ENCODE data around the gene KRT31. TPM values are rescaled to one million over a fixed set of nuclear protein-coding genes. Genes with fewer than 3 reads are reported as not detected.

Gene KRT31
- polyA plus RNA-seq, 1 donor from 2014 or later = not detected

GRCh38 chr17:41360296-41360995 lies 37.0 kb downstream of the KRT31 start:
- Histone ChIP-seq H3F3A (ENCODE audit: insufficient read depth, low read length, poor library complexity, severe bottlenecking) (no peaks in the 10 kb centered on the region), H2AFZ (ENCODE audit: low read depth, low read length) (no peak overlapping the region), H3K27me3 (ENCODE audit: insufficient read depth, low read depth, low read length) (no peaks in the 10 kb centered on the region), H3K4me3 (ENCODE audit: low read length) (no peak overlapping the region), H3K9me3 (ENCODE audit: low read length) (no peaks in the 10 kb centered on the region), H3K4me2 (ENCODE audit: low read length) (no peak overlapping the region), H3K36me3 (ENCODE audit: insufficient read depth, low read length) (no peaks in the 10 kb centered on the region), H3K9me2 (ENCODE audit: insufficient read depth, low read length) (no peaks in the 10 kb centered on the region), H3K9ac (ENCODE audit: low read length) (no peak overlapping the region), H3K27ac (ENCODE audit: low read length) (no peak overlapping the region), H4K20me1 (ENCODE audit: insufficient read depth) (no peaks in the 10 kb centered on the region), H3K79me2 (replicated peaks; ENCODE audit: insufficient read depth, low read length) (no peaks in the 10 kb centered on the region)
- TF ChIP-seq POLR2AphosphoS5 (IDR thresholded peaks at IDR 0.05) (no peak), TAF1 (IDR thresholded peaks at IDR 0.05; ENCODE audit: low read depth) (no peak), RAD21 (conservative IDR thresholded peaks at IDR 0.05) (no peak), EZH2 (IDR thresholded peaks at IDR 0.05; ENCODE audit: borderline replicate concordance, insufficient read depth, low read length, poor library complexity, severe bottlenecking) (no peak)

- H3K79me2 ChIP-seq (replicated peaks; ENCODE audit: insufficient read depth, low read length) = no peaks in the 10 kb centered on the region
- no peak overlapping the region for H3K27ac ChIP-seq (ENCODE audit: low read length)
- H3K4me3 ChIP-seq (ENCODE audit: low read length) = no peak overlapping the region
- no peaks in the 10 kb centered on the region for H4K20me1 ChIP-seq (ENCODE audit: insufficient read depth)
- no peak overlapping the region for H2AFZ ChIP-seq (ENCODE audit: low read depth, low read length)
- no peaks in the 10 kb centered on the region for H3F3A ChIP-seq (ENCODE audit: insufficient read depth, low read length, poor library complexity, severe bottlenecking)
- H3K9me2 ChIP-seq (ENCODE audit: insufficient read depth, low read length) = no peaks in the 10 kb centered on the region
- H3K9me3 ChIP-seq (ENCODE audit: low read length) = no peaks in the 10 kb centered on the region
- H3K36me3 ChIP-seq (ENCODE audit: insufficient read depth, low read length) = no peaks in the 10 kb centered on the region
- no peak overlapping the region for H3K9ac ChIP-seq (ENCODE audit: low read length)
- no peaks in the 10 kb centered on the region for H3K27me3 ChIP-seq (ENCODE audit: insufficient read depth, low read depth, low read length)
- no peak overlapping the region for H3K4me2 ChIP-seq (ENCODE audit: low read length)
- TF ChIP-seq, protein P1, sequence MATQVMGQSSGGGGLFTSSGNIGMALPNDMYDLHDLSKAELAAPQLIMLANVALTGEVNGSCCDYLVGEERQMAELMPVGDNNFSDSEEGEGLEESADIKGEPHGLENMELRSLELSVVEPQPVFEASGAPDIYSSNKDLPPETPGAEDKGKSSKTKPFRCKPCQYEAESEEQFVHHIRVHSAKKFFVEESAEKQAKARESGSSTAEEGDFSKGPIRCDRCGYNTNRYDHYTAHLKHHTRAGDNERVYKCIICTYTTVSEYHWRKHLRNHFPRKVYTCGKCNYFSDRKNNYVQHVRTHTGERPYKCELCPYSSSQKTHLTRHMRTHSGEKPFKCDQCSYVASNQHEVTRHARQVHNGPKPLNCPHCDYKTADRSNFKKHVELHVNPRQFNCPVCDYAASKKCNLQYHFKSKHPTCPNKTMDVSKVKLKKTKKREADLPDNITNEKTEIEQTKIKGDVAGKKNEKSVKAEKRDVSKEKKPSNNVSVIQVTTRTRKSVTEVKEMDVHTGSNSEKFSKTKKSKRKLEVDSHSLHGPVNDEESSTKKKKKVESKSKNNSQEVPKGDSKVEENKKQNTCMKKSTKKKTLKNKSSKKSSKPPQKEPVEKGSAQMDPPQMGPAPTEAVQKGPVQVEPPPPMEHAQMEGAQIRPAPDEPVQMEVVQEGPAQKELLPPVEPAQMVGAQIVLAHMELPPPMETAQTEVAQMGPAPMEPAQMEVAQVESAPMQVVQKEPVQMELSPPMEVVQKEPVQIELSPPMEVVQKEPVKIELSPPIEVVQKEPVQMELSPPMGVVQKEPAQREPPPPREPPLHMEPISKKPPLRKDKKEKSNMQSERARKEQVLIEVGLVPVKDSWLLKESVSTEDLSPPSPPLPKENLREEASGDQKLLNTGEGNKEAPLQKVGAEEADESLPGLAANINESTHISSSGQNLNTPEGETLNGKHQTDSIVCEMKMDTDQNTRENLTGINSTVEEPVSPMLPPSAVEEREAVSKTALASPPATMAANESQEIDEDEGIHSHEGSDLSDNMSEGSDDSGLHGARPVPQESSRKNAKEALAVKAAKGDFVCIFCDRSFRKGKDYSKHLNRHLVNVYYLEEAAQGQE (IDR thresholded peaks at IDR 0.05; ENCODE audit: borderline replicate concordance) = no peak
- TF ChIP-seq MXI1 (conservative IDR thresholded peaks at IDR 0.05; ENCODE audit: poor library complexity, severe bottlenecking) (no peak), CTCF (IDR thresholded peaks at IDR 0.05; ENCODE audit: poor library complexity, severe bottlenecking) (no peak), EZH2 (IDR thresholded peaks at IDR 0.05; ENCODE audit: borderline replicate concordance, insufficient read depth, low read length, poor library complexity, severe bottlenecking) (no peak), EP300 (conservative IDR thresholded peaks at IDR 0.05; ENCODE audit: poor library complexity, severe bottlenecking) (no peak), POLR2AphosphoS5 (IDR thresholded peaks at IDR 0.05) (no peak), TAF1 (IDR thresholded peaks at IDR 0.05; ENCODE audit: low read depth) (no peak), RAD21 (conservative IDR thresholded peaks at IDR 0.05) (no peak), SMC3 (conservative IDR thresholded peaks at IDR 0.05; ENCODE audit: poor library complexity) (no peak)
Observed at GRCh38 chr17:41354536-41354935, 42.9 kb downstream of the KRT31 start.

Measured in neural cell (in vitro differentiated cells).